Stimulated activated CD8-positive, alpha-beta memory T cell treated with anti-CD3 and anti-CD28 coated beads, Interleukin-12 subunit alpha, Interleukin-12 subunit beta, amount 100 ng/mL, for 24 hours (primary cell): Measurements from ENCODE around the gene MMEL1.

Source experiments
- DNase-seq: peaks from one replicate; pipeline ENCODE4 v3.0.0-alpha.2; 2020; ENCODE audit errors: extremely low read depth

MMEL1 gene

GRCh38 chr1:2604844-2605508, 27.8 kb downstream of the MMEL1 start:
- no peak for DNase-seq

GRCh38 chr1:2604156-2604843, 28.5 kb downstream of the MMEL1 start:
- DNase-seq = no peak

- no peak for DNase-seq
Observed at GRCh38 chr1:2603521-2604155, 29.2 kb downstream of the MMEL1 start.

- DNase-seq = no peak
Observed at GRCh38 chr1:2602866-2603520, 29.8 kb downstream of the MMEL1 start.

GRCh38 chr1:2602311-2602835, 30.4 kb downstream of the MMEL1 start:
- no peak for DNase-seq

GRCh38 chr1:2601721-2602303, 31.0 kb downstream of the MMEL1 start:
- no peak for DNase-seq

- DNase-seq = no peak
Observed at GRCh38 chr1:2598329-2598931, 34.4 kb downstream of the MMEL1 start.

GRCh38 chr1:2597441-2598328, 35.1 kb downstream of the MMEL1 start:
- no peak for DNase-seq

- DNase-seq = no peak
Observed at GRCh38 chr1:2596530-2597333, 36.1 kb downstream of the MMEL1 start.

- DNase-seq = no peak
Observed at GRCh38 chr1:2595812-2596529, 36.8 kb downstream of the MMEL1 start.

- no peak for DNase-seq
Observed at GRCh38 chr1:2595261-2595811, 37.5 kb downstream of the MMEL1 start.

GRCh38 chr1:2594641-2595131, 38.1 kb downstream of the MMEL1 start:
- DNase-seq = no peak

- no peak for DNase-seq
Observed at GRCh38 chr1:2594001-2594640, 38.7 kb downstream of the MMEL1 start.

- no peak for DNase-seq
Observed at GRCh38 chr1:2593251-2593878, 39.5 kb downstream of the MMEL1 start.

- no peak for DNase-seq
Observed at GRCh38 chr1:2592672-2593071, 40.1 kb downstream of the MMEL1 start.

- no peak for DNase-seq
Observed at GRCh38 chr1:2591581-2592261, 41.1 kb downstream of the MMEL1 start.

- DNase-seq = no peak
Observed at GRCh38 chr1:2591233-2591580, 41.6 kb downstream of the MMEL1 start.
